Panc1 (cell line): ENCODE measurements around the gene ZC3H18. TPM values are rescaled to one million over a fixed set of nuclear protein-coding genes. Genes with fewer than 3 reads are reported as not detected.

Experiments used
- ATAC-seq: fragments of 200-7000 bp; cut with Tn5 transposase; 2 replicates; pipeline ENCODE4 v1.9.1; 2020; ENCODE audit warnings: mild to moderate bottlenecking, moderate library complexity
- BruUV-seq: library from RNA; stranded (reverse); fragments of 400-500 nt; replicated peaks from 2 replicates; lab custom pipeline; 2021; lab: Mats Ljungman, UMichigan
- CTCF ChIA-PET: fragments of 300-600 bp; sonication (Branson Sonifier 250); formaldehyde crosslinking; loops from one replicate; lab custom pipeline; 2022; ENCODE audit warnings: antibody characterized with exemption; lab: Charles Lee
- POLR2A ChIA-PET: fragments of 300-600 bp; sonication (Branson Sonifier 250); formaldehyde crosslinking; loops from one replicate; lab custom pipeline; 2022; ENCODE audit warnings: antibody characterized with exemption; lab: Charles Lee
- DNase-seq: peaks from one replicate; pipeline ENCODE4 v3.0.0-alpha.2; 2010; ENCODE audit warnings: low read depth, low spot score
- H3K27ac ChIP-seq: 2 replicates; pipeline ENCODE4 v1.5.1; 2011; ENCODE audit warnings: mild to moderate bottlenecking, low read length, inconsistent platforms
- H3K27me3 ChIP-seq: fragments of 200-500 bp; sonication (Bioruptor generic); 2 replicates; pipeline ENCODE4 v1.6.0; 2014; ENCODE audit warnings: low read length, inconsistent platforms; ENCODE audit not compliant: control insufficient read depth, insufficient read depth
- H3K36me3 ChIP-seq: fragments of 200-500 bp; sonication (Bioruptor generic); 2 replicates; pipeline ENCODE4 v1.5.1; 2014; ENCODE audit warnings: inconsistent platforms, mild to moderate bottlenecking, low read length, moderate library complexity; ENCODE audit not compliant: control insufficient read depth, insufficient read depth
- H3K4me1 ChIP-seq: 2 replicates; pipeline ENCODE4 v1.5.1; 2011; ENCODE audit warnings: inconsistent platforms, mild to moderate bottlenecking, low read length, moderate library complexity; ENCODE audit not compliant: control insufficient read depth, insufficient read depth
- H3K4me3 ChIP-seq, 2 experiments: 2 replicates each; pipeline ENCODE4 v1.5.1; 2011 to 2012; ENCODE audit warnings: low read depth in 2 of 2, low read length in 2 of 2, mild to moderate bottlenecking in 2 of 2, inconsistent platforms in 1 of 2, moderate library complexity in 1 of 2
- H3K9me3 ChIP-seq: fragments of 200-500 bp; sonication (Bioruptor generic); 2 replicates; pipeline ENCODE4 v1.5.1; 2014; ENCODE audit warnings: low read depth, mild to moderate bottlenecking, inconsistent platforms, low read length, moderate library complexity; ENCODE audit not compliant: control insufficient read depth, insufficient read depth
- CTCF ChIP-seq: fragments of 450-650 bp; IDR thresholded peaks from 2 replicates; pipeline ENCODE4 v1.5.1; 2017; ENCODE audit warnings: mild to moderate bottlenecking
- POLR2AphosphoS5 ChIP-seq: IDR thresholded peaks from 2 replicates; pipeline ENCODE4 v1.6.1; 2012; ENCODE audit warnings: mild to moderate bottlenecking, low read depth, low read length, moderate library complexity
- REST ChIP-seq, 2 experiments: IDR thresholded peaks; 2 replicates each; pipeline ENCODE4 v1.6.1; 2011 to 2012; ENCODE audit warnings: low read depth in 2 of 2, control low read depth in 1 of 2, low read length in 1 of 2, mild to moderate bottlenecking in 1 of 2, moderate library complexity in 1 of 2; ENCODE audit not compliant: insufficient read depth in 1 of 2
- SIN3A ChIP-seq: IDR thresholded peaks from 2 replicates; pipeline ENCODE4 v1.6.1; 2012; ENCODE audit warnings: low read depth, mild to moderate bottlenecking, low read length, moderate library complexity, borderline replicate concordance; ENCODE audit not compliant: insufficient read depth
- TCF7L2 ChIP-seq: IDR thresholded peaks from 2 replicates; pipeline ENCODE4 v1.6.1; 2011; ENCODE audit warnings: mild to moderate bottlenecking, low read depth, low read length, inconsistent platforms
- in situ Hi-C: cut with HindIII; loops from 2 replicates; pipeline ENCODE4 v1.10.0; 2016; ENCODE audit warnings: low sequenced_read_pairs, low pct_unique_long_range_greater_than_20kb
- intact Hi-C: fragments of 100-400 bp; cut with micrococcal nuclease; formaldehyde crosslinking; loops from one replicate; pipeline ENCODE4 v1.10.0; 2022; ENCODE audit not compliant: unreplicated experiment
- total RNA-seq: library from RNA; stranded (reverse); gene quantifications from one replicate; pipeline ENCODE4 v1.2.1, GENCODE V29; 2021; ENCODE audit not compliant: unreplicated experiment

Gene ZC3H18
- total RNA-seq, 1 experiment from 2014 or later, result 45.9 TPM

GRCh38 chr16:88613911-88614817, 44.0 kb downstream of the ZC3H18 start:
- POLR2A ChIA-PET, result no interaction called here
- Histone ChIP-seq H3K27me3 (no peaks in the 10 kb centered on the region), H3K4me1 (no peaks in the 10 kb centered on the region), H3K4me3 (no peak overlapping the region), H3K9me3 (no peaks in the 10 kb centered on the region), H3K36me3 (no peaks in the 10 kb centered on the region; the same call in 1 of the 2 replicates), H3K27ac (no peak overlapping the region)
- no peak for DNase-seq
- ATAC-seq, result no peak
- TF ChIP-seq TCF7L2 (no peak), SIN3A (no peak), POLR2AphosphoS5 (no peak), CTCF (no peak), REST (IDR thresholded peaks at IDR 0.05; ENCODE audit: insufficient read depth in 1 of 2, low read depth in 2 of 2, low read length in 1 of 2) (no peak)
- BruUV-seq, result no TSS peak
- intact Hi-C loops, result no loop called here
- CTCF ChIA-PET, result no interaction called here
- in situ Hi-C loops, result no loop called here

GRCh38 chr16:88614818-88615580, 44.8 kb downstream of the ZC3H18 start:
- DNase-seq (no peak), ATAC-seq (no peak)
- no peaks in the 10 kb centered on the region for H3K4me1 ChIP-seq
- TF ChIP-seq POLR2AphosphoS5, result no peak
- no peak for TF ChIP-seq SIN3A
- TF ChIP-seq TCF7L2, result no peak
- TF ChIP-seq REST (IDR thresholded peaks at IDR 0.05; ENCODE audit: insufficient read depth in 1 of 2, low read depth in 2 of 2, low read length in 1 of 2), result no peak
- no peak for TF ChIP-seq CTCF
- intact Hi-C loops (no loop called here), in situ Hi-C loops (no loop called here)
- ChIA-PET CTCF (no interaction called here), POLR2A (no interaction called here)
- H3K9me3 ChIP-seq, result no peaks in the 10 kb centered on the region
- no peaks in the 10 kb centered on the region; the same call in 1 of the 2 replicates for H3K36me3 ChIP-seq
- no peak overlapping the region for H3K27ac ChIP-seq
- no TSS peak for BruUV-seq
- H3K4me3 ChIP-seq, result no peak overlapping the region
- no peaks in the 10 kb centered on the region for H3K27me3 ChIP-seq
